GM12873 (cell line): ENCODE measurements around the gene LMNB1.

Experiments
- CTCF ChIP-seq: IDR thresholded peaks from 2 replicates; pipeline ENCODE4 v1.5.1; 2012; ENCODE audit warnings: low read depth, mild to moderate bottlenecking, moderate library complexity, low read length, control low read depth; ENCODE audit not compliant: insufficient read depth; ENCODE audit errors: missing control alignments

Gene LMNB1

GRCh38 chr5:126872561-126873354 lies 95.8 kb downstream of the LMNB1 start:
- no peak for TF ChIP-seq CTCF

GRCh38 chr5:126875303-126875785 lies 98.4 kb downstream of the LMNB1 start:
- TF ChIP-seq CTCF, result no peak

- TF ChIP-seq CTCF, result no peak
Observed at GRCh38 chr5:126877602-126878001, 100.7 kb downstream of the LMNB1 start.

GRCh38 chr5:126878085-126878484 lies 101.1 kb downstream of the LMNB1 start:
- TF ChIP-seq CTCF, result no peak

- no peak for TF ChIP-seq CTCF
Observed at GRCh38 chr5:126878634-126879033, 101.7 kb downstream of the LMNB1 start.

GRCh38 chr5:126881821-126882600 lies 105.1 kb downstream of the LMNB1 start:
- no peak for TF ChIP-seq CTCF

- no peak for TF ChIP-seq CTCF
Observed at GRCh38 chr5:126883564-126884245, 106.8 kb downstream of the LMNB1 start.
